HG03025 (cell line): ENCODE results near the gene FCRL4.
A peak's percentile ranks its signal among the peaks of the same experiment; 100 is the strongest.

ENCODE experiments used
- ATAC-seq: cut with Tn5 transposase; IDR thresholded peaks from one replicate; pipeline ENCODE4 v1.9.1; 2021; ENCODE audit warnings: mild to moderate bottlenecking, moderate library complexity; ENCODE audit not compliant: unreplicated experiment, low FRiP score

Gene FCRL4

DNA sequence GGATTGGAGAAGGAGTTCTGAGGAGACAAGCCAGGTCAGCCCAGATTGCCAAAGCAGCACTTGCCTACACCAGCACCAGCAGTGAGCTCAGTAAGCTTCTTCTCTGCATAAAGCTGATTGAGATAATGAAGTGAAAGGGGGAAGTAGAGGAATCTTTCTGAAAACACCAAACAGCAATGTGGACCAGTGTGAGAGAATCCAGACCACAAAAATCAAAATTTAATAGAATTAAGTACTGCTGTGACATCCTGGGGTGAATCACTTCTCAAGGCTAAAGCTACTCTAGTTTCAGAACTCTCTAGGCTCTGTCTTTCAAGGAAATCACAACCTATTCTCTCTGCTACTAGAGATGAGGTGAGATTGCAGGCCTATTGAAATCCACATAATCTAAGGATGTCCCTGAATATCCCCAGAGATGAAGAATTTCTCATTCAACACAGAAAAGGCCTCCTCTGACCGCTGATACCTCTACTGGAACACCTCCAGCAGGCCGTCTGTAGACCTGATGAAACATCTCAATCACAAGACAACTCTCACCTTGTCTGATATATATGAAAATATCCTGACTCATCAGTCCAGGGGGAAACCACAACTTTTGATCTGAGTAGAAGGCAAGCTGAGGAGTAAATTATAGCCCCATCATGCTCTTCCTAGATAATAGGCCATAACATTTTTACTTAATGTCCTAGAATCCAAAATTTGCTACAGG is at the start of gene FCRL4:
Gene FCRL4, minus strand, starts transcription at position 127 of the 709 bp plus-strand sequence. CDS start 141 bp downstream, outside the sequence.
- no peak for ATAC-seq

DNA sequence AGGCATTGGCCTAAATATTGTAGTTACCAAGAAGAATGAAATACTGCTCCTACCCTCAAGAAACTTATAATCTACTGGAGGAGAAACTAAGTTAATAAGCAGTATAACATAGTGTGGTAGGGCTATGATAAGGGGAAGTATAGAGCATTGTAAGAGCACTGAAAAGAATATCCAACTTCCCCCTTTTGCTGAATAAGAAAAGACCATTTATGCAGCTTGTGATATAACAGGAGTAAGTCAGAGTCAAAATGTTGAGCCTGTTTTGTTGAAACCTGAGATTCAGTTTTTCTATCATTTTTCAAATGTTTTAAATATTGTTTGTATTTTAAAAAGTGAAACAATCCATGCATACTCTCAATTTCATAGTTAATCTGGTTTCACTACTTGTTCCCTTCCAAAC is 48.3 kb upstream of the FCRL4 start:
- ATAC-seq: no peak

DNA sequence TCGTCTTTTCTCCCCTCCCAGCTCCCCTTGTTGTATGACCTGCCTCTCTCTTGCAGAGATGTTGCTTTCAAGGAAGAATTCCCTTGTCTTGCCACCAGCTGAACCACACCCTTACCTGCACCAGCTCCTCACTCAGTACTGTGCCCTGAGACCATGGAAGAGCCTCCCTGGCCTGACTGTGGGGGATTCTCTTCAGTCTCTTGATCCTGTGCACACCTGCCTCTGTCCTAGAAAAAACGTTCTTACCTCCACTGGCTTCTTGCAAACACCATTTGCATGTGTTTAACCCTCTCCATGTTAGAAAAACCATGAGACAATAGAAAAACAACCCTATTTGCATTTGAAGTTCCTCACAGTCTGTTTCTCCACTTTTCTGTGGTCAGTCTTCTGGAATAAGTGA is 43.3 kb upstream of the FCRL4 start:
- no peak for ATAC-seq

DNA sequence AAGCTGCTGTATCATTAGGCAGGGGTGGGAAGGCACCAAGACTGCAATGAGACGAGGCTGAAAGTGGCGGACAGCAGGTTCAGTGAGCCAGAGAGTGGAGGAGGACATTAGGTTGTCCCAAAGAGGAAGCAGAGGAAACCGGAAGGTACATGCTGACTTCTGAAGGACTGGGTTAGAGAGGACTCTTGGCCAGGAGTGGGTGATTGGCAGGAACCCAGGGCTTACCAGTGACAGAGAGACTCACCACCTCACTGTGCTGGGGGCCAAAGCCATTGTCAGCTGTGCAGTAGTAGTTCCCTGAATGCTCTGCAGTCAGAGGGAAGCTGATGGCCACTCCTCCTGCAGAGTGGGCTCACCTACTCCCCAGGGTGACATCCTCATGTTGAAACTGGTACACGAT is 41.9 kb upstream of the FCRL4 start:
- ATAC-seq: no peak

DNA sequence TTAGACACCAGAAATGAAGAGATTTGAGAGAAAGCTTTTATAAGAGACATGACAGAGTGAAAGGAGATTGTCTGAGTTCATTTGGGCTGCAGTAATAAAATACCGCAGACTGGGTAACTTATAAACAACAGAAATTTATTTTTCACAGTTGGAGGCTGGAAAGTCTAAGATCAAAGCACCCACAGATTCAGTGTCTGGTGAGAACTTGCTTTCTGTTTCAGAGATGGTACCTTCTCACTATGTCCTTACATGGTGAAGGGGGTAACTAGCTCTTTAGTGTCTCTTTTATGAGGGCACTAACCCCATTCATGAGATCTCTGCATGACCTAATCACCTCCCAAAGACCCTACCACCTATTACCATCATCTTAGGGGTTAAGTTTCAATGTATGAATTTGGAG is 30.9 kb upstream of the FCRL4 start:
- ATAC-seq: no peak

DNA sequence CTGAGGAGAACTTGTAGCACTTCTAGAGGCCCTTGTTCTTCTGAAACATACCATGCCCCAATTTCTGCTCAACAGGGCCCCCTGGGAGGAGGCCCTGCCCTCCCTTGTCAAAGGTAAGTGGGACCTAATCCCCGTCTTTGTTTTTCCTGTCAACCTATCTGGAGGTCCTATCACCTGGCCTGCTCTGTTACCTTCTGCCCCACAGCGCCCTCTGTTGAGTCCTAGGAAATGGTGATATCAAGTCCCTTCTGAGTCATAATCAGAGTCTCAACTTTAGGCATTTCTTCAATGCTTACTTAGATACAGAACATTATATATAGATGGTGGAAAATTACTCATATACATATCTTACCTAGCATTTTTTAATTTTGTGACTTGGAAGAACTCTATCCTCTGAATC is 28.2 kb upstream of the FCRL4 start:
- no peak for ATAC-seq

DNA sequence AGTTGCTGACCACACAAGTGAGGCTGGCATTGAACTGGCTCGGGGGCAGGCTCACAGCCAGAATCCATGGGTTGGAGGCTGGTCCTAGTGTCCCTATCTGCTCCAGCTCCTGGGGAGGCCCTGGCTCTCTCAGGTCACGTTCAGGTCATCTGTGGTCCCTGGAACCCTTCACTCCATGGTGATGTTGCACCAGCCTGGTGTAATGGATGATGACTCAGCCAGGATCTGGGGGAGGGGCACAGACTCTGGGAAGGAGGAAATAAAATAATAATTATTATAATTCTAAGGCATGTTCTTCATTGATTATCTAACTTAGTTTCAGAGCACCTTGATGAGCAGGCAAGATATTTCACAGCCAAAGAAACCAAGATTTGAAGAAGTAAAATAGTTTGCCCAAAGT is 26.6 kb upstream of the FCRL4 start:
- ATAC-seq: no peak

DNA sequence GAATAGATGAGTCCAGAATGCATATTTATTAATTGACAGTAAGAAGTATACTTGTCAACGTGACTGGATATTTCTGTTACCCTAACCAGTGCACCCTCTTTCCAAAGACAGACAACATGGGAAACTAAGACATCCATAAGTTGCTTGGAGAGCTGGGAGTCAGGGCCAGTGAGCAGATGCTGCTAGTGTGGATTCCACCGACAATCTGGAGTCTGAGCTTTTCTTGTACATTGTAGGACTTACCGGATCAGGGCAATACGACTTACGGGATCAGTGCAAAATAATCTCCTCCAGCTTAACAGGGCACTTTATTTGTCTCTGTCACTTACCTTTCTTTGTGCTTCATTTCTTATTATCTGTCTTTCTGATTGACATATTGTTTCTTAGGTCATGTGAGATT is 24.6 kb upstream of the FCRL4 start:
- ATAC-seq: no peak

DNA sequence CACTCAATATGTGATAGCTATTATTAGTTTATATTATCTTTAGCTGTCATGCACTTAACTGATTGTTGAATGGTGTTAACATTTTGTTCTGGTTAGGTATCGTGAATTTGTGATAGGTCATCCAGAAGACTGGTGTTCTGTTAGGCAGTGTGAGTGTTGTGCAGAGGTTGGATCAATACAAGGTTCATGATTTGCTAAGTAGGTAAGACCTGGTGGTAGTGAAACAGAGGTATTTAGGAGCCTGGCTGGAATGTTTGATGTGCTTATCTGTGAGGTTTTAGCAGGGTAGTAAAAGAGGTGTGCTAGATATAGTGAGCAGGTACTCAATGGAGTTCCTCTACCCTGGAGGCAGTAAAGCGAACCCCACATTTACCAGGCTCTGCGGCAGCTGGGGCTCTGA is 20.3 kb upstream of the FCRL4 start:
- no peak for ATAC-seq

DNA sequence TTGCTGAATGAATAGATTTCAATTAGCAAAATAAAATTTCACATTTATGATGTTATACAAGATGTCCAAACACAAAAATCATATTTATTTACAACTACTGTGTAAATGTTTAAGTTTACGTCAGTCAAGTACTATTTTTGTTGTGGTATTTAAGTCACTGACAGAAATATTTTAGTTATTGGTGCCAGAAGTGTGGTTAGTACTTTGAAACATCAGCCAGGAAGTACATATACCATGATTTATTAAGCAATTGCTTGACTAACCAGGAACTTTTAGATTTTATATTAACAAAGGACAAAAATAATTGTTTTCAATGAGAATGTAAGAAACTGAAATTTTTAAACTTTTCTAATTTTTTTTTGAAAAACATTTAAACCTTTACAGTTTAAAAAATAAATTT is 2.4 kb upstream of the FCRL4 start:
- no peak for ATAC-seq

DNA sequence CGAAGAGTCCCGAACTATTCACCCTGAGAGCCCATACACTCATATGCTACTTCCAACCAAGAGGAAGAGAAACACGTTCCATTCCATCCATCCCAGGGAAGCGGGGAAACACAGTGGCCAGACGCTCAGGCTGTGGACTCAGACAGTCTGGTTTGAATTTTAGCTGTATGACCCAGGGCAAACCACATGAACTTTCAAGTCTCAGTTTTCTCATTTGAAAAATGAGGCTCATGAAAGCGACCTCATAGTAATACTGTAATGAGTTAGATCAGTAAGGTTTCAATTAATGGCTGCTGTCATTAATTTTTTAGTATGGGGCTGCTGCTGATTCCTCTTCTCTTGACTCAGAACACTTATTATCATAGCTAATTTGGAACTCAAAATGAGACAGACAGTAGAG is 1.5 kb downstream of the FCRL4 start:
- ATAC-seq: no peak

DNA sequence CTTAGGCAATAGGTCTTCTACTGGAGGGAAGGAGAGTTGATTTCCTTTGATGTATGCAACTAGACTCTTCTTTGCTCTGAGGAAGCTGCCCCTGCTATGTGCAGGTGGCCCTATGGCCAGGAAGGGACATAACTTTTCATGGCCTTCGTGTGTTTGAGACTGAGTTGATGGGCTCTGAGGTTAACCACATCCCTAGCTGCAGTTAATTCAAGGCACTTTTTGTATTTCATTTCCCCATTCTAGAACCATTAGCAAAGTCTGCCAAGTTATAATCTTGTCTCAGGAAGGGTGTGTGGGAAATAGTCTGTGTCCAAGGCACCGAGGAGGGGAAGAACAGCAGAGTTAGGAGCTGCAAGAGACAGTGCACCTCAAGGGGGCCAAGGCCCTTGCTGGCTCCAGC is 2.5 kb downstream of the FCRL4 start:
- peak; percentile 60 for ATAC-seq

DNA sequence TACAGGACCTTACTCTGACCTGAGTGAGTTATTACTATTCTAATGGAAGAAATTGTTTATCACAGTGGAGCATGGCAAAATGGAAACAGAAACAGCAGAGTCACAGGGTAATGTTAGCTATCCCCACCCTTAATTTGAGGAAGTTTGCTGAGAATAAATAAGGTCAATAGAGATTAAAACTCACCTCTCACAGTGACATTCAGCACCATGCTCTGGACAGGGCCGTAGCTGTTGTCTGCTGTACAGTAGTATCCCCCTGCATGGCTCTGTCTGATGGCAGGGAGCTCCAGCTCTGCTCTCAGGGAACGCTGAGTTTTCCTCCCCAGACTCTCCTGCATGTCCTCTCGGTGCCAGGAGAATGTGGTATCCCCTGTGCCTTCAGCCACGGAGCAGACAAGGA is 11.9 kb downstream of the FCRL4 start:
- no peak for ATAC-seq

DNA sequence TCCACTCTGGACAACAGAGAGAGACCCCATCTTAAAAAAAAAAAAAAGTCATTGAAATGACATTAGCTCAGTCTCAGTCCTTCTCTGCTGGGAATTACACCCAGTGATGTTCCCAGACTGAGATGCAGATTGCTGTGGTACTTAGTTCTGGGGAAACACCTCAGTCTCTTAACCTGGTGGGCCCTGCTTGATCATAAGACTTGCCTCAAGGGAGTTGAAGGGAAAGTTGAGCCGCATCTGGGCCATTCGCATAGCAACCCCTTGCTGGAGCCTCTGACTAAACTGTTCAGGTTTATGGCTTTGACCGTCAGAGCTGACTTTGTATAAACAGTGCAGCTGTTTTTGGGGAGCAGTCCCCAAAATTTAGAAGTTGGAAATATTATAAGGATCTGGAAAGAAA is 13.4 kb downstream of the FCRL4 start:
- no peak for ATAC-seq

DNA sequence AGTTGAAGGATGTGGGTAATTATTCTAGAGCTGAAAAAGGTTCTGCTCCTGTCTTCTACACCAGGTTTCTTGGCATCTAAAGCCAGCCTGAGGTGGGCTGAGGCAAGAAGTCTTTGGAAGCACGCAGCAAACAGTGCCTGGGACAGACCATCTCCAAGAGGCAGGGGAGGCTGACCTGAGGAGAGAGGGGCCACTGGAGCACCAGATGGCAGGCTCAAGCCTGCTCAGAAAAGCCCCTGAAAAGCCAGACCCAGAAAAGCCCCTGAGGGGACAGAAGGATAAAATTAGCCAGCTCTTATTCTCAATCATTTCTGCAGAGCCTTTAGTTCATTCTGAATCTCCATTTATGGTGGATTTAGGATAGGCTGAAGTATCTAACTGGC is 17.1 kb downstream of the FCRL4 start:
- ATAC-seq: no peak

DNA sequence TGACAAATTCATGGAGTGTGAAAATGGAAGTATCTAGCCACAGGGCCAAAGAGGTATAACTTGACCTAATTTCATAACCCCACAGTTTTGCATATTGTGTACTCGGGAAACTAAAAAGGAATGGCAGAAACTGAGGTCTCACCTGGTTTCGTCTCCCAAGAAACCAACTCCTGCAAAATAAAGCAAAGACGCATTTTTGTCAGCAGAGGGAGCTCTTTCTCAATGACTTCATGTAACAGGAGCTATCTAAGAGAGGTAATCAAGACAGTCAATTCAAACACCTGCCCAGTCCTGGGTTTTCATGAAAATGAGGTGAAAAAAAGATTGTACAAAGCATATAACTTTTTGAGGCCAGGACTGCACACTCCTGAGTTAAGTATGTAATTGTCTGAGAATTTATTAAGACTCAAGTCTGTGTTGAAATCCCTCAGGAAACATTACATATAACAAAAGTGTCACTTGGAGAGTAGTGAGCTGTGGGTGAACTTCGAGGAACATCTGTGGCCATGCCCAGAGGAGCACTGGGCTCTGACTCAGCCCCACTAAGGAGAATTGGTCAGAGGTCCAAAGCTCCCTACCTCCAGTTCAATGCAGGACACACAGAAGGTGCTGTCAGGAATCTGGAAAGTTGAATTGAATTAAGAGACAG is 17.6 kb downstream of the FCRL4 start:
- ATAC-seq: no peak

DNA sequence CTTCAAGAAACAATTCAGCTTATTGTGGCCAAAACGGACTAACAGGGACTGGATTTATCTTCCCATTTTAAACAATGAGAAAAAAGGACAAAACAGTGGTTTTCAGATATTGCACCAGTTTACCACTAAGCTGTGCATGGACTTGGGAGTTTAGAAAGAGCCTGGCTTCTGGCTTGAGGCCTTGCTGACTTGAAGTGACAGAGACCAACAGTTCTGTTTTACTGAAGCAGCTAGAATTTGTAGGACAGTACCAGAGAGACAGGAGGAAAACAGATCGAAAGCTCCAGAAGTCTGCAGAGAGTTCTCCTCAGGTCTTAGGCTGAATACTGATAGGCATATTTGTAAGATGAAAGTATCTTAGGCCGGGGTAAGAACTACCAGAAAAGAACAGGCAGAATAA is 20.5 kb downstream of the FCRL4 start:
- no peak for ATAC-seq

DNA sequence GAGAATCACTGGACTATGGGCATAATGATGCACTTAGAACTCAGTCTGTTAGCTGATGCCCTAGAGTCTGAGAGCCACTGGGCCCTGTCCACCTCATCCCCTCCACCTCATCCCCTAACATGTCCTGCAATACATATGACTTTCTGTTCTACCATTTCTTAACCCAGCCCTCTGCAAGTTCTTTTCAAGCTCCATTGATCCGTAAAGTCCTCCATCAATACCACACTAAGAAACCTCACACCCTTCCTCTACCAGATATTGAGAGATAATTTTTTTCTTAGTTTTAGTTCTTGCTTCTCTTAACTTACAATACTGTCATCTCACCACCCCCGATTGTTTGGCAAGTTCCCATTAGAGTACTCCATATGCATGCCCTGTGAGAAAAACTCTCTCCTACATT is 22.1 kb downstream of the FCRL4 start:
- ATAC-seq: peak; percentile 64

DNA sequence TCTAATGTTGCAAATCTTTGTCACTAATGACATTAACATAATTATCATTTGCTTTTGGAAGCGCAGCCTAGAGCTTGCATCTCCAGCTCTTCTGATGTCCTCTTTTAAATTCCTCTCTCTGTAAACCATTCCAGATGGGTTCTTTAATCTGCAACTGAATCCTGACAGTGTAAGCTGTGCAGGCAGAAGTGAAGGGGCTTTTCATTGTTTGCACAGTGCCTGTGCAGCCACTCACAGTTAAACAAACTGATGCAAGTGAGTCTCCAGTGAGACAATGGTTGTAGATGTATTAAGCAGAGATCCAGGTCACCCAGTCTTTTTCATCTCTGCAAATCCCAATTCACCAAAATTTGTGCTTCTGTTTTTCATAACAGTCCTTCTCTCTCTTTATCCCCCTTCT is 23.0 kb downstream of the FCRL4 start:
- ATAC-seq: no peak

DNA sequence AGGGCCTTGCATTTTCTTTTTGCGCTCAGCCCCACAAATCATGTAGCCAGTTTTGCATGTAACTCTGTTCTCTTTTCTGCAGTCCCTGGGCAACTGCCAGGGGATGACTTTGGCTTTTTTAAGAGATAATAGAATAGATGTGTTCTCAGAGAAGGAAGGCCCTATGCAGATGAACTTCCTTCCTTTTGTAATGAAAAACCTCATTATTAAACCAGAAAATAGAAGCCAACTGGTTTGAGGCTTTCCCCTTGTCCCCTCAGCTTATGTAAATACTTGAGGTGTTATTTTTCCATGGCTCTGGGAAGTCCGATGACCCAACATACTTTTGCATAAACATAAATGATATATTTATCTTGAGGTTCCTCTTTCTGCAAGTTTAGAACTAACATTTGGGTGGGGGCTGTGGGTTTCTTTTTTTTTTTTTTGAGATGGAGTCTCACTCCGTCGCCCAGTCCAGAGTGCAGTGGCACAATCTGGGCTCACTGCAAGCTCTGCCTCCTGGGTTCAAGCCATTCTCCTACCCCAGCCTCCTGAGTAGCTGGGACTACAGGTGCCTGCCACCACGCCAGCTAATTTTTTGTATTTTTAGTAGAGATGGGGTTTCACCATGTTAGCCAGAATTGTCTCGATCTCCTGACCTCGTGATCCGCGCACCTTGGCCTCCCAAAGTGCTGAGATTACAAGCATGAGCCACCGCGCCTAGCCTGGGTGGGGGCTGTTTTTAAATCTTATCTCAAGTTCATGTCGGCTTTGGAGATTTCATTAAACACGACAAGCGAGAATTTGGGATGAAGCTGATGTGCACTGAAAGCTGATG is 31.2 kb downstream of the FCRL4 start:
- no peak for ATAC-seq

DNA sequence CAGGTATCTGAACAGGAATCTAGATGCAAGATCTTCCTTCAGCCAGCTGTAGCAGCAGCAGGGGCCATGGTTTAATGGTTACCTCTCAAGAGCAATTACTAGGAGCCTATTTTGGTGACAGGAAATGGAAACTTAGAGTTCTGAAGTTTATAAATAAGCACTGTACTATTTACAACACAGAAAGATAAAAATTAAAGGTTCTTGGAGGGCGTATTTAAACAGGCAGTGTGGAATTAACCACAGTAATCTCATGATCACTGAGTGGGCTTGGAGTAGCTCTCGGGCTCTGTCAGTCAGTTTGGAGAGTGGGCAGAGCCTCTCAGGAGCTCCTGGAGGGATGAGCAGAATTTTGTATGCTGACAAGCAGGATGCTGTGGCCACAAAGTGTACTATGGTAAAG is 35.4 kb downstream of the FCRL4 start:
- ATAC-seq: peak; percentile 68

DNA sequence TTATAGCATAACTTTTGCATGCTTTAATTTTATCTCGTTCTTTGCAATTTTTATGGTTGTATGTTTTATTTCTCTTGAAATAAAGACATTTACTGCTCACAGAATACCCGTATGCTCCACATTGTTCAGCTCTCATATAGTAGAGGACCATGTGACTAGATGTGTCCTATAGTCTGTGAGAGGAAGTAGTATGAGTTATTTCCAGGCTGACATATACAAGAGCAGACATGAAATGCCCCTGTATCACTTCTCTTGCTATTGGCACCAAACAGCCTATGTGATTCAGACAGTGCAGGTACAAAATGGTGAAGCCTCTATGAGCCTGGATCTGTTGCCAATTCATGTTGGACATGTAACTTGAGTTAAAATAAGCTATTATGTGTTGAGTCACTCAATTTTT is 39.8 kb downstream of the FCRL4 start:
- ATAC-seq: no peak
